HepG2 (cell line): ENCODE measurements around the gene WBP1. TPM values are rescaled to one million over a fixed set of nuclear protein-coding genes. Genes with fewer than 3 reads are reported as not detected.
A peak's percentile ranks its signal among the peaks of the same experiment; 100 is the strongest.

Experiments used
- ATAC-seq: fragments of 200-7000 bp; cut with Tn5 transposase; 3 replicates; pipeline ENCODE4 v1.9.1; 2020; ENCODE audit warnings: mild to moderate bottlenecking, moderate library complexity
- BruUV-seq: library from RNA; stranded (reverse); fragments of 400-500 nt; replicated peaks from 2 replicates; lab custom pipeline; 2021; lab: Mats Ljungman, UMichigan
- CTCF ChIA-PET: fragments of 300-600 bp; formaldehyde crosslinking; extraction: SDS; loops from one replicate; lab custom pipeline; 2021; ENCODE audit warnings: low total read pairs, inconsistent platforms, low intra/inter-chr PET ratio; lab: Yijun Ruan, JAX
- POLR2A ChIA-PET: fragments of 350-600 bp; sonication (Branson Sonifier 250); formaldehyde crosslinking; loops from one replicate; lab custom pipeline; 2020; ENCODE audit warnings: antibody characterized with exemption, inconsistent platforms; lab: Yijun Ruan, JAX
- DNase-seq: peaks from one replicate; pipeline ENCODE4 v3.0.0-alpha.2; 2015; ENCODE audit warnings: low spot score
- FAIRE-seq: peaks from 3 replicates; lab custom pipeline; 2011; peaks lifted over from hg19 to GRCh38; lab: Jason Lieb, UNC
- H2AFZ ChIP-seq: one replicate; pipeline ENCODE4 v1.6.1; 2011; ENCODE audit warnings: low read length, inconsistent platforms
- H3K27ac ChIP-seq: fragments of 300-600 bp; 3 replicates; pipeline ENCODE4 v1.8.0; 2011; ENCODE audit warnings: mixed run types, mild to moderate bottlenecking, mixed read lengths, low read length, inconsistent platforms; ENCODE audit not compliant: insufficient read depth; ENCODE audit errors: extremely low read length
- H3K27me3 ChIP-seq, 2 experiments: fragments of 200-600 bp in 1 of 2; 2 replicates in 1 of 2; 3 replicates in 1 of 2; pipeline versions ENCODE4 v1.6.0 to v1.8.0; 2011; ENCODE audit warnings: low read length in 2 of 2, mild to moderate bottlenecking in 2 of 2, moderate library complexity in 2 of 2, inconsistent platforms in 1 of 2; ENCODE audit not compliant: insufficient read depth in 2 of 2, control insufficient read depth in 1 of 2
- H3K36me3 ChIP-seq, 2 experiments: fragments of 200-600 bp in 1 of 2; replicated peaks in 1 of 2; 2 replicates in 1 of 2; 3 replicates in 1 of 2; pipeline versions ENCODE4 v1.5.1 to v1.8.0; 2011; ENCODE audit warnings: low read length in 2 of 2, inconsistent platforms in 1 of 2; ENCODE audit not compliant: insufficient read depth in 2 of 2, control insufficient read depth in 1 of 2
- H3K4me1 ChIP-seq: 2 replicates; pipeline ENCODE4 v1.5.1; 2012; ENCODE audit warnings: low read length, inconsistent platforms; ENCODE audit not compliant: insufficient read depth
- H3K4me2 ChIP-seq: 2 replicates; pipeline ENCODE4 v1.6.0; 2011; ENCODE audit warnings: low read depth, low read length, inconsistent platforms
- H3K4me3 ChIP-seq, 3 experiments: fragments of 200-600 bp in 1 of 3; sonication (generic), shearing (Covaris generic) in 1 of 3; replicated peaks in 1 of 3; 2 replicates each; pipeline ENCODE4 v1.5.1; 2011 to 2016; ENCODE audit warnings: low read length in 3 of 3, inconsistent platforms in 2 of 3, low read depth in 2 of 3, mild to moderate bottlenecking in 2 of 3, control low read depth in 1 of 3, mixed read lengths in 1 of 3; ENCODE audit not compliant: insufficient read depth in 1 of 3
- H3K79me2 ChIP-seq: one replicate; pipeline ENCODE4 v1.6.1; 2011; ENCODE audit warnings: low read length, inconsistent platforms; ENCODE audit not compliant: insufficient read depth
- H3K9ac ChIP-seq: 2 replicates; pipeline ENCODE4 v1.6.0; 2011; ENCODE audit warnings: mild to moderate bottlenecking, low read depth, low read length, inconsistent platforms; ENCODE audit not compliant: insufficient read depth
- H3K9me3 ChIP-seq: 2 replicates; pipeline ENCODE4 v1.5.1; 2012; ENCODE audit warnings: mild to moderate bottlenecking, low read length
- H4K20me1 ChIP-seq: 2 replicates; pipeline ENCODE4 v1.6.0; 2011; ENCODE audit warnings: inconsistent platforms, mild to moderate bottlenecking, low read length, moderate library complexity; ENCODE audit not compliant: insufficient read depth
- KDM5A ChIP-seq: fragments of 200-600 bp; sonication (generic); IDR thresholded peaks from 2 replicates; pipeline ENCODE4 v1.7.0; 2018; ENCODE audit warnings: antibody characterized with exemption, mild to moderate bottlenecking, low read length, borderline replicate concordance
- KDM6A ChIP-seq: IDR thresholded peaks from 2 replicates; pipeline ENCODE4 v1.6.1; 2016; ENCODE audit warnings: low read depth
- MYPOP ChIP-seq: sonication (generic); formaldehyde crosslinking; IDR thresholded peaks from 2 replicates; pipeline ENCODE4 v1.8.1; 2023; ENCODE audit warnings: mild to moderate bottlenecking, moderate library complexity, missing genetic modification reagents
- NFYB ChIP-seq: sonication (generic); formaldehyde crosslinking; IDR thresholded peaks from 2 replicates; pipeline ENCODE4 v1.4.0; 2020; ENCODE audit warnings: missing genetic modification reagents
- TRAFD1 ChIP-seq: sonication (generic); formaldehyde crosslinking; IDR thresholded peaks from 2 replicates; pipeline ENCODE4 v1.5.1; 2020; ENCODE audit warnings: missing genetic modification reagents, mild to moderate bottlenecking, borderline replicate concordance
- ZKSCAN5 ChIP-seq: sonication (generic); formaldehyde crosslinking; IDR thresholded peaks from 2 replicates; pipeline ENCODE4 v1.5.1; 2020; ENCODE audit warnings: mild to moderate bottlenecking, missing genetic modification reagents
- ZMYM4 ChIP-seq: sonication (generic); formaldehyde crosslinking; IDR thresholded peaks from 2 replicates; pipeline ENCODE4 v1.8.1; 2023; ENCODE audit warnings: mild to moderate bottlenecking, missing genetic modification reagents
- ZNF142 ChIP-seq: sonication (generic); formaldehyde crosslinking; IDR thresholded peaks from 2 replicates; pipeline ENCODE4 v1.4.0; 2020; ENCODE audit warnings: missing genetic modification reagents
- ZNF224 ChIP-seq: sonication (generic); formaldehyde crosslinking; IDR thresholded peaks from 2 replicates; pipeline ENCODE4 v1.5.0; 2020; ENCODE audit warnings: mild to moderate bottlenecking, missing genetic modification reagents
- ZNF263 ChIP-seq: sonication (generic); formaldehyde crosslinking; IDR thresholded peaks from 2 replicates; pipeline ENCODE4 v1.4.0; 2020; ENCODE audit warnings: missing genetic modification reagents
- ZNF503 ChIP-seq: sonication (generic); formaldehyde crosslinking; IDR thresholded peaks from 2 replicates; pipeline ENCODE4 v1.4.0; 2020; ENCODE audit warnings: missing genetic modification reagents
- WGBS: methylation state at CpG from one replicate; pipeline ENCODE4 v1.1.6; 2017; ENCODE audit warnings: low lambda C conversion rate; 5-methylcytosine and 5-hydroxymethylcytosine counted together
- in situ Hi-C: cut with HindIII; loops from 2 replicates; pipeline ENCODE4 v1.10.0; 2017; ENCODE audit warnings: low pct_unique_long_range_greater_than_20kb; ENCODE audit not compliant: extremely low pct_ligation_motif_present
- intact Hi-C: fragments of 100-400 bp; cut with micrococcal nuclease; formaldehyde crosslinking; loops from one replicate; pipeline ENCODE4 v1.10.0; 2022; ENCODE audit not compliant: unreplicated experiment
- polyA plus RNA-seq, 8 experiments: library from polyadenylated mRNA; depleted of rRNA in 3 of 8; stranded (reverse) in 7 of 8; unstranded in 1 of 8; fragments of >200 nt; fragmentation: Illumina TruSeq in 4 of 8; extraction: Trizol in 4 of 8; gene quantifications; 2 replicates each; pipeline versions ENCODE4 v1.2.1 to v1.2.3, GENCODE V29; 2011 to 2016; ENCODE audit warnings: low read depth in 4 of 8, missing spikeins in 1 of 8, mixed read lengths in 1 of 8; ENCODE audit not compliant: insufficient read depth in 1 of 8
- total RNA-seq, 5 experiments: library from RNA; depleted of rRNA; stranded (reverse); fragments of >200 nt; fragmentation: Illumina TruSeq; extraction: Trizol; gene quantifications; 2 replicates each; pipeline ENCODE4 v1.2.3, GENCODE V29; 2016; ENCODE audit warnings: low read depth in 1 of 5

The WBP1 gene
- total and polyA plus RNA-seq, 2 of the 13 experiments (the other 11 are each of a cell fraction or from before 2014, with no cell fraction given), result 38.8 to 85.7 TPM

GRCh38 chr2:74457549-74458131, 598 bp upstream of the WBP1 start (continued):
- TF ChIP-seq ZNF142 (CRISPR knock-in tag), result 0 out of 2 replicates have a peak, but pooled peaks have one; percentile 60
- peak; percentile 82 for TF ChIP-seq KDM5A
- no peak for TF ChIP-seq ZNF224 (CRISPR knock-in tag)
- peak; percentile 64 for TF ChIP-seq ZMYM4 (CRISPR knock-in tag)

- peak overlapping the region; percentile 66 for H3K27ac ChIP-seq
- ChIA-PET POLR2A (interaction anchor here (0.7 to 12.4 kb wide), 21 partner anchors 9 to 280 kb away, joined by 3 to 342 read pairs (median 11); partner anchors contain the start of genes AUP1, C2orf81, CCDC142 and DQX1), CTCF (no interaction called here)
- peak overlapping the region; percentile 65 to 88 (median 86) for H3K4me3 ChIP-seq
- no peaks in the 10 kb centered on the region; a peak in 1 of 5 replicates for H3K27me3 ChIP-seq
- peaks cover 4% of the 10 kb centered on the region; the same call in 1 of the 2 replicates for H4K20me1 ChIP-seq
- FAIRE-seq (no peak), DNase-seq (no peak), ATAC-seq (no peak)
- peak overlapping the region; percentile 87 for H3K9ac ChIP-seq
- no peaks in the 10 kb centered on the region for H3K9me3 ChIP-seq
- peaks cover 31% of the 10 kb centered on the region for H3K79me2 ChIP-seq
- peak overlapping the region; percentile 98 for H3K4me2 ChIP-seq
- H3K36me3 ChIP-seq, result peaks cover 1 to 24% of the 10 kb centered on the region in 2 experiments
- no peak overlapping the region for H2AFZ ChIP-seq
- in situ Hi-C loops (no loop called here), intact Hi-C loops (loop anchor here (1.0 to 2.0 kb wide), 3 partner anchors 14 to 70 kb away; partner anchors contain the start of genes AUP1, HTRA2 and MRPL53)
- WGBS, result 11% methylated on average over 10 of the region's 10 CpGs
- BruUV-seq, result no TSS peak
- H3K4me1 ChIP-seq, result peaks cover 43% of the 10 kb centered on the region
- TF ChIP-seq MYPOP (CRISPR knock-in tag), result 0 out of 2 replicates have a peak, but pooled peaks have one; percentile 5
- 0 out of 2 replicates have a peak, but pooled peaks have one; percentile 28 for TF ChIP-seq TRAFD1 (CRISPR knock-in tag)
- no peak for TF ChIP-seq ZNF503
- no peak for TF ChIP-seq ZKSCAN5 (CRISPR knock-in tag)
- no peak for TF ChIP-seq NFYB
- no peak for TF ChIP-seq KDM6A (CRISPR knock-in tag)
- TF ChIP-seq ZNF263 (CRISPR knock-in tag), result peak; percentile 53; the same call in 1 of the 2 replicates
These were observed 713 bp downstream of the WBP1 start for GRCh38 chr2:74458938-74459363.
